ENCODE data around the gene ACVR2B.

- TF ChIP-seq ARHGAP35 (CRISPR knock-in tag; IDR thresholded peaks at IDR 0.05; ENCODE audit: borderline replicate concordance), result no peak
- no peak for TF ChIP-seq ZFP90 (CRISPR knock-in tag; IDR thresholded peaks at IDR 0.05; ENCODE audit: borderline replicate concordance)
- TF ChIP-seq, protein P1, sequence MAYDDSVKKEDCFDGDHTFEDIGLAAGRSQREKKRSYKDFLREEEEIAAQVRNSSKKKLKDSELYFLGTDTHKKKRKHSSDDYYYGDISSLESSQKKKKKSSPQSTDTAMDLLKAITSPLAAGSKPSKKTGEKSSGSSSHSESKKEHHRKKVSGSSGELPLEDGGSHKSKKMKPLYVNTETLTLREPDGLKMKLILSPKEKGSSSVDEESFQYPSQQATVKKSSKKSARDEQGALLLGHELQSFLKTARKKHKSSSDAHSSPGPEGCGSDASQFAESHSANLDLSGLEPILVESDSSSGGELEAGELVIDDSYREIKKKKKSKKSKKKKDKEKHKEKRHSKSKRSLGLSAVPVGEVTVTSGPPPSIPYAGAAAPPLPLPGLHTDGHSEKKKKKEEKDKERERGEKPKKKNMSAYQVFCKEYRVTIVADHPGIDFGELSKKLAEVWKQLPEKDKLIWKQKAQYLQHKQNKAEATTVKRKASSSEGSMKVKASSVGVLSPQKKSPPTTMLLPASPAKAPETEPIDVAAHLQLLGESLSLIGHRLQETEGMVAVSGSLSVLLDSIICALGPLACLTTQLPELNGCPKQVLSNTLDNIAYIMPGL (CRISPR knock-in tag; IDR thresholded peaks at IDR 0.05; ENCODE audit: borderline replicate concordance in 1 of 2, low read depth in 1 of 2), result no peak
- TF ChIP-seq ZBTB49 (CRISPR knock-in tag; IDR thresholded peaks at IDR 0.05; ENCODE audit: borderline replicate concordance), result no peak
- no peak for TF ChIP-seq ZNF550 (CRISPR knock-in tag; IDR thresholded peaks at IDR 0.05; ENCODE audit: borderline replicate concordance)
- TF ChIP-seq MBNL3 (CRISPR knock-in tag; conservative IDR thresholded peaks at IDR 0.05), result no peak
- no peak for TF ChIP-seq ZNF362 (CRISPR knock-in tag; IDR thresholded peaks at IDR 0.05; ENCODE audit: borderline replicate concordance)
- no peak for TF ChIP-seq RBM22 (optimal IDR thresholded peaks at IDR 0.05; ENCODE audit: low read length)
- TF ChIP-seq, protein P2, sequence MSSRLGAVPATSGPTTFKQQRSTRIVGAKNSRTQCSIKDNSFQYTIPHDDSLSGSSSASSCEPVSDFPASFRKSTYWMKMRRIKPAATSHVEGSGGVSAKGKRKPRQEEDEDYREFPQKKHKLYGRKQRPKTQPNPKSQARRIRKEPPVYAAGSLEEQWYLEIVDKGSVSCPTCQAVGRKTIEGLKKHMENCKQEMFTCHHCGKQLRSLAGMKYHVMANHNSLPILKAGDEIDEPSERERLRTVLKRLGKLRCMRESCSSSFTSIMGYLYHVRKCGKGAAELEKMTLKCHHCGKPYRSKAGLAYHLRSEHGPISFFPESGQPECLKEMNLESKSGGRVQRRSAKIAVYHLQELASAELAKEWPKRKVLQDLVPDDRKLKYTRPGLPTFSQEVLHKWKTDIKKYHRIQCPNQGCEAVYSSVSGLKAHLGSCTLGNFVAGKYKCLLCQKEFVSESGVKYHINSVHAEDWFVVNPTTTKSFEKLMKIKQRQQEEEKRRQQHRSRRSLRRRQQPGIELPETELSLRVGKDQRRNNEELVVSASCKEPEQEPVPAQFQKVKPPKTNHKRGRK (CRISPR knock-in tag; IDR thresholded peaks at IDR 0.05), result no peak
- TF ChIP-seq ZNF790 (CRISPR knock-in tag; IDR thresholded peaks at IDR 0.05; ENCODE audit: borderline replicate concordance), result no peak
- TF ChIP-seq ZBTB33 (CRISPR knock-in tag; IDR thresholded peaks at IDR 0.05), result no peak
Measured at GRCh38 chr3:38421679-38422336, 31.9 kb upstream of the ACVR2B start.

Measured in HepG2 (cell line).